CD4-positive, alpha-beta T cell treated with Interleukin-15 for 4 hours (primary cell): ENCODE measurements around the gene PRKCE.
"Not testable (repeated sequence)": the region's sequence is repeated elsewhere in the genome, so short reads cannot be mapped to it uniquely, and the experiment has no call there.

ENCODE experiments used
- DNase-seq: peaks from one replicate; pipeline ENCODE4 v3.0.0-alpha.2; 2020; ENCODE audit warnings: low spot score

PRKCE gene

DNA sequence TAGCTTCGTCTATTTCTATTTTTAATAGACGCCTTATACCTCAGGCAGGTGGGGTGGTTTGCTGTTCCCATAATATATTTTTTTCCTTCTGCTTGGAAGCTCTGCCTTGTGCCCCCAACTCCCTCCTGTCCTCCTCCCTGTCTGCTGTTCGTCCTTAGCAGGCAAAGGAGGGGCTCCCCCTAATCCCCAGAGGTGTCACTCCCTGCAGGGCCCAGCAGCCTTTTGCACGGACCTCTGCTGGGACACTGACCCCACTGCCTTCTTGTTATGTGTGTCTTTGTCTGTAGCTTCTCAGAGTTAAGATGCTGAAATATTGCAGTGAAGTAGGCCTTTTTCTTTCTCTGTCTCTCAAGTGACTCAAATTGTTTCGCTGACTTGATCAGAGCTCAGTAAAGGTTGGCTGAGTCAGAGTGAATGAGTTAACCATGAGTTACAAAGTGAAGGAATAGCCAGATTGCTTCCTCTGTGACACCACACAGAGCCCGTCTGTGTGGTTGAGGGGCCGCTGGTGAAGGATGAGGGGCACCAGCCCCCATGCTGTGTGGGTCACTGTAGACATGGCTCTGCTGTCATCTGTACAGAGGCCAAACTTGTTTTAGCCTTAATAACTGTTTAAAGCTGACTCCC lies 47.7 kb downstream of the PRKCE start:
- DNase-seq: no peak

- no peak for DNase-seq
These were observed 49.0 kb downstream of the PRKCE start for GRCh38 chr2:45700407-45701013.

DNA sequence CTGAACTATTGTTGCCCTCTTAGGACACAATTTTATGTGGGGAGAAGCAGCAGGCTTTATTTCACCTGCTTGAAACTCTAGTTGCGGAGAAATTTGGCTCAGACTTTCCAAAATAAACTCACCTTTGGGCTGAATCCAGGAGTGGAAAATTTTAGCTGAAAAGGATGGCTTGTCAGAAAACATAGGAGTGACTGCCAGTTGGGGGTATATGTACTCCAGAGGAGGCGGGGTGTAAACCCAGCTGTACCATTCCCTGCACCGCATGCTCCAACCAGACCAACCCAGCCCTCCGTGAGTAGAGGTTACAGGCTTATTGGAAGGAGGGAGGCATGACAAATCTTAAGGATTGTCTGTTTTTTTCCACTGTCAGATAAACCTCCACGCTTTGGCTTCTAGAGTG lies 53.8 kb downstream of the PRKCE start:
- no peak for DNase-seq

GRCh38 chr2:45706033-45706432 lies 54.6 kb downstream of the PRKCE start:
- DNase-seq: no peak

GRCh38 chr2:45707006-45707405 lies 55.5 kb downstream of the PRKCE start:
- no peak for DNase-seq

DNA sequence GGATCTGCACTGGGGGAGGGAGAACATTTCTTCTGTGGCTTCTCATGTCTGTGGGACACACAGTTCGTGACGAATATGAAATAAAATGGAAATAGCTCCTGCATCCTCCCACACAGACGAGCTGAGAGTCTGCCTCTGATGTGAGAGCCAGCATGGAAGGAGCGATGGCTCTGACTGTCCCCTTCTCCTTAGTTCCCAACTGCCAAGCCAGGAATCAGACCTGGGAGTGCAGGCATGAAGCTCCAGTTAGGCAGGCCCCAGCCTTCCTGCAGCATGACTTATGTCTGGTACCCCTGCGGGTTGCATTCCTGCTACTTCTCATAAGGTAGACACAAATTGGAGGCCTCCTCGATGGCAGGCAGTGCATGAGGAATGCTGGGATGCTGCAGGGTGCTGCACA lies 56.2 kb downstream of the PRKCE start:
- DNase-seq: no peak

DNA sequence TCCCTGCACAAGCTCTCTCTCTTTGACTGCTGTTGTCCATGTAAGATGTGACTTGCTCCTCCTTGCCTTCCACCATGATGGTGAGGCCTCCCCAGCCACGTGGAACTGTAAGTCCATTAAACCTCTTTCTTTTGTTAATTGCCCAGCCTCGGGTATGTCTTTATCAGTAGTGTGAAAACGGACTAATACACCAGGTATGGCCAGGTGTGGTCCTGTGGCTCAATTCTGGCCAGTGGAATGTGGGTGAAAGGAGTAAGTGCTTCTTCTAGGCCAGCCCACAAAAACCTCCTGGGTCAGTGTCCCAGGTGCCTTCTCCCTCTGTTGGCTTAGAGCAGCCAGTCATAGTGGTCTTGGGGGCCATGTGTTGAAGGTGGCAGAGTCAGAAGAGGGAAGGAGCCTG lies 57.0 kb downstream of the PRKCE start:
- DNase-seq: no peak

- DNase-seq: no peak
These were observed 57.7 kb downstream of the PRKCE start for GRCh38 chr2:45709137-45709536.

GRCh38 chr2:45710468-45710867 lies 59.0 kb downstream of the PRKCE start:
- DNase-seq: no peak

GRCh38 chr2:45711224-45711623 lies 59.7 kb downstream of the PRKCE start:
- no peak for DNase-seq

DNA sequence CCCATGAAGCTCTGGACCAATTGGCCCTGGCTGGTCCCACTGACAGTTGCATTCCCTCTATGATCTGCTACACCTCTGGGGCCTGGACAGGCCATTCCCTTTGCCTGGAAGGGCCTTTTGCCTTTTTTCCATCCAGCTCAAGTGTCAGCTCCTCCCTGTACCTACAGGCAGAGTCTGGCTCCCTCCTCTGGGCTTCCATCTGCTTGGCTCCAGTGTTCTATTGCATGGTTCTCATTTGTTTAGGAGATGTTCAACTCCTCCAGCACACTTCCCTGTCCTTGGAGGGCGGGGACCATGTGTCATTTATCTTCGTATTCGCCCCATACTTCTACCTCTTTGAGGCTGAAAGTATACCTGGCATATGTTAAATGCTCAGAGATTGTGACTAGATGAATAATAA lies 61.1 kb downstream of the PRKCE start:
- no peak for DNase-seq

- DNase-seq: no peak
These were observed 61.7 kb downstream of the PRKCE start for GRCh38 chr2:45713136-45713535.

DNA sequence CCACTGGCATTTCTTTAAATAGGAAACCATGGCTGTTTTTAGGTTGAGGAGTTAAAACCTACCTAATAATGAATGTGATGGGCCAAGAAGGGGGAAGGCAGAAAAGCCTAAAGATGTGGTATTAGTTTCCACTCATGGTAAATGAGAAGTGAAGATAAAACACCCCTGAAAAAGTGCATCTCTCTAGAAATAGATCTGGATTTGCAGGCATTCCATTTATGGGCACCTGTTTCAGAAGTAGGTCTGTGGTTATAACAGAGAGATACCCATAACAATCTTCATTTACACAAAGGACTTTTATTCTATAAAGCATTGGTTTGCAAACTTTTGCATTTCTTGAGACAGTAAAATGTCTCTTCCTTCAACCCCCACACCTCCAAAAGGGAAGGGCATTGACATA lies 62.1 kb downstream of the PRKCE start:
- no peak for DNase-seq

GRCh38 chr2:45714679-45715078 lies 63.2 kb downstream of the PRKCE start:
- no peak for DNase-seq

- DNase-seq: no peak
These were observed 64.3 kb downstream of the PRKCE start for GRCh38 chr2:45715601-45716379.

DNA sequence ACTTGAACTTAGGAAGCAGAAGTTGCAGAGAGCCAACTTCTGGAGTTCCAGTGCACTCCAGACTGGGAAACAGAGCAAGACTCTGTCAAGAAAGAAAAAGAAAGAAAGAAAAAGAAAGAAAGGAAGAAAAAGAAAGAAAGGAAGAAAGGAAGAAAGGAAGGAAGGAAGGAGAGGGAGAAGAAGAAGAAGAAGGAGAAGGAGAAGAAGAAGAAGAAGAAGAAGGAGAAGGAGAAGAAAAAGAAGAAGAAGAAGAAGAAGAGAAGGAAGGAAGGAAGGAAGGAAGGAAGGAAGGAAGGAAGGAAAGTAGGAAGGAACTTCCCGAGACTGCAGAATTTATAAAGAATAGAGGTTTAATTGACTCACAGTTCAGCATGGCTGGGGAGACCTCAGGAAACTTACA lies 65.0 kb downstream of the PRKCE start:
- not testable (repeated sequence) for DNase-seq

DNA sequence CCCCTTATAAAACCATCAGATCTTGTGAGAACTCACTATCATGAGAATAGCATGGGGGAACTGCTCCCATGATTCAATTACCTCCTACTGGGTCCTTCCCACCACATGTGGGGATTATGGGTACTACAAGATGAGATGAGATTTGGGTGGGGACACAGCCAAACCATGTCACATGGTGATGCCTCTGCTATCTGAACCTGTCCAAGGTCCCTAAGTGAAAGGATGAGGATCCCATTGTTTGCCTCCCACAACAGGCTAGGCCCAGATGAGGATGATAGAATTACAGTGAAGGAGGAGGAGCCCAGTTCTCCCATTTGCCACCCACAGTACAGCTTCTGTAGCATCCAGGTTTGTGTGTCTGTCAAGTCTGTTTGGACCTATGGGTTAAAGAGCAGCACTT lies 65.4 kb downstream of the PRKCE start:
- no peak for DNase-seq

GRCh38 chr2:45720210-45720609 lies 68.7 kb downstream of the PRKCE start:
- DNase-seq: no peak

GRCh38 chr2:45721150-45721549 lies 69.7 kb downstream of the PRKCE start:
- no peak for DNase-seq

DNA sequence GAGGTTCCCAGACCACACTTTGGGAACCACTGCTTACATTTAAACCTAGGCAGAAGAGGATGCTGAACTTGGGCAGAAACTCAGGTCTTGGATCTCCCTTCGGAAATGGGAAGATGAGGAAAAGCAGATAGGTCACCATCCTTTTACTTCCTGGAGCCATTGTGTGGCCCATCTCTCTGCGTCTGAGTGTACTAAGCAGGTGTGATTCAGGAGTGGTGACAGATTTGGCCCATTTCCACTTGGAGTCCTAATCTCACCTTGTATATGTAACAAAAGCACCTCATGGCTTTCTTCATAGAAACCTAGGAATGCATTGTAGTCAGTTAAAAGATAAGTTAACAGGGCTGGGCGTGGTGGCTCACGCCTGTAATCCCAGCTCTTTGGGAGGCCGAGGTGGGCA lies 71.0 kb downstream of the PRKCE start:
- no peak for DNase-seq

- no peak for DNase-seq
These were observed 72.4 kb downstream of the PRKCE start for GRCh38 chr2:45723857-45724256.

- DNase-seq: no peak
These were observed 72.9 kb downstream of the PRKCE start for GRCh38 chr2:45724335-45724734.

DNA sequence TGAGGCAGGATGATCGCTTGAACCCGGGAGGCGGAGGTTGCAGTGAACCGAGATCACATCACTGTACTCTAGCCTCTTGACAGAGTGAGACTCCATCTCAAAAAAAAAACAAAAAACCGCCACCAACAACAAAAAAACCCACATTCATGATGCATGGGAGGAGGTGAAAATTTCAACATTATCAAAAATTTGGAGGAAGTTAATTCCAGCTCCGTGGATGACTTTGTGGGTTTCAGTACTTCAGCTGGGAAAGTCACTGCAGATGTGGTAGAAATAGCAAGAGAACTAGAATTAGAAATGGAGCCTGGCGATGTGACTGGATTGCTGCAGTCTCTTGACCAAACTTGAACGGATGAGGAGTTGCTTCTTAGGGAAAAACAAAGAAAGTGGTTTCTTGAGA lies 74.3 kb downstream of the PRKCE start:
- no peak for DNase-seq

DNA sequence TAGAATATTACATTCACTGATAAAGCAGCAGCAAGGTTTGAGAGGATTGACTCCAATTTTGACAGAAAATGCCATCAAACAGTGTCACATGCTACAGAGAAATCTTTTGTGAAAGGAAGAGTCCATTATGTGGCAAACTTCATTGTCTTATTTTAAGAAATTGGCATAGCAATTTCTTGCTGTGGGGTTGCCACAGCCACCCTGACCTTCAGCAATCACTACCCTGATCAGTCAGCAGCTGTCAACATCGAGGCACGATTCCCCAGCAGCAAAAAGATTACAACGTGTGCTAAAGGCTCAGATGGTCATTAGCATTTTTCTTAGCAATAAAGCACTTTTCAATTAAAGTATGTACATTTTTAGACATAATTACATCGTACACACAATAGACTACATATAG lies 74.7 kb downstream of the PRKCE start:
- DNase-seq: no peak
